Nephron progenitor cell (in vitro differentiated cells): ENCODE measurements around the gene TMEM101.
"Not testable (repeated sequence)": the region's sequence is repeated elsewhere in the genome, so short reads cannot be mapped to it uniquely, and the experiment has no call there.

Experiments
- DNase-seq: peaks from one replicate; pipeline ENCODE4 v3.0.0; 2021
- H3K27ac Mint-ChIP-seq: 2 replicates; pipeline ENCODE4 v1.8.0; 2021; ENCODE audit warnings: mild to moderate bottlenecking, moderate library complexity, mixed read lengths
- H3K27me3 Mint-ChIP-seq: 2 replicates; pipeline ENCODE4 v1.8.0; 2021; ENCODE audit warnings: mild to moderate bottlenecking, low read depth, mixed read lengths; ENCODE audit not compliant: poor library complexity
- H3K36me3 Mint-ChIP-seq: 2 replicates; pipeline ENCODE4 v1.8.0; 2021; ENCODE audit warnings: low read depth, mixed read lengths
- H3K4me1 Mint-ChIP-seq: 2 replicates; pipeline ENCODE4 v1.8.0; 2021; ENCODE audit warnings: mixed read lengths
- H3K4me3 Mint-ChIP-seq: 2 replicates; pipeline ENCODE4 v1.8.0; 2021; ENCODE audit warnings: mild to moderate bottlenecking, moderate library complexity, mixed read lengths
- H3K9me3 Mint-ChIP-seq: 2 replicates; pipeline ENCODE4 v1.8.0; 2021; ENCODE audit warnings: mild to moderate bottlenecking, moderate library complexity, mixed read lengths
- CTCF ChIP-seq: fragments of 200-600 bp; sonication (generic); IDR thresholded peaks from 2 replicates; pipeline ENCODE4 v1.5.0; 2021; ENCODE audit warnings: antibody characterized with exemption

The TMEM101 gene

GRCh38 chr17:43966276-43966675 lies 48.5 kb downstream of the TMEM101 start:
- H3K4me1 Mint-ChIP-seq, result peaks cover 9% of the 10 kb centered on the region

GRCh38 chr17:43962479-43962878 lies 52.3 kb downstream of the TMEM101 start:
- TF ChIP-seq CTCF, result no peak
- DNase-seq, result no peak
- Mint-ChIP-seq H3K27ac (no peak overlapping the region), H3K36me3 (no peaks in the 10 kb centered on the region), H3K4me3 (no peak overlapping the region), H3K27me3 (peaks cover 37% of the 10 kb centered on the region), H3K4me1 (peaks cover 2% of the 10 kb centered on the region), H3K9me3 (no peaks in the 10 kb centered on the region)

More at GRCh38 chr17:43966276-43966675, 48.5 kb downstream of the TMEM101 start:
- no peaks in the 10 kb centered on the region for H3K36me3 Mint-ChIP-seq
- H3K4me3 Mint-ChIP-seq, result no peak overlapping the region
- no peak for DNase-seq
- no peak for TF ChIP-seq CTCF
- no peaks in the 10 kb centered on the region for H3K9me3 Mint-ChIP-seq
- peaks cover 47% of the 10 kb centered on the region for H3K27me3 Mint-ChIP-seq
- no peak overlapping the region for H3K27ac Mint-ChIP-seq

DNA sequence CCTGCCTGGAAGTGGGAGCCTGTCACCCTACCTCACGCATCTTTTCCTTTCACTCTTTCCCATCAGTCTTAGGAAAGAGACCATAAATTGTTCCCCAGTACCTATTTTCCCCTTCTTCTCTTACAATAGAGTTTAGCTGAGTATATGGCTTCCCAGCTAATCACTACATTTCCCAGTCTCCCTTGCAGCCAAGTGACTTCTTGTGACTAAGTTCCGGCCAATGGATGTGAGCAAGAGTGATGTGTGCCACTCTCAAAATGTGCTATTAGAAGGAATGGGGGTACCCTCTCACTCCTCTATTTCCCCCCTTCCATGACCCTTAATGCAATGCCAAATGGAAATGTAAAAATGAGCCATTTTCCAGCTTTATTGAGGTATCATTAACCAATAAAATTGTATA lies 52.8 kb downstream of the TMEM101 start:
- Mint-ChIP-seq H3K4me1 (no peaks in the 10 kb centered on the region), H3K36me3 (no peaks in the 10 kb centered on the region), H3K4me3 (no peak overlapping the region), H3K27me3 (peaks cover 38% of the 10 kb centered on the region), H3K9me3 (no peaks in the 10 kb centered on the region), H3K27ac (no peak overlapping the region)
- TF ChIP-seq CTCF, result no peak
- DNase-seq, result no peak

DNA sequence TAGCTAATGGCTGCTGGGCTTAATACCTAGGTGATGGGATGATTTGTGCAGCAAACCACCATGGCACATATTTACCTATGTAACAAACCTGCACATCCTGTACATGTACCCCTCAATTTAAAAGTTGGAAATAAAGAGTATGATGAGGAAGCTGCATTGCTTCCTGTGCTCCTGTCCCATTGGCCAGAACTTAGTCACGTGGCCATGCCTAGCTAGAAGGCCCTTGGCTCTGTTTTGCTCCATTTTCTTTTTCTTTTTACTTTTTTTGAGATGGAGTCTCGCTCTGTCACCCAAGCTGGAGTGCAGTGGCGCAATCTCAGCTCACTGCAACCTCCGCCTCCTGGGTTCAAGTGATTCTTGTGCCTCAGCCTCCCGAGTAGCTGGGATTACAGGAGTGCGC lies 53.5 kb downstream of the TMEM101 start:
- H3K9me3 Mint-ChIP-seq, H3K27ac Mint-ChIP-seq, DNase-seq, H3K36me3 Mint-ChIP-seq, H3K4me3 Mint-ChIP-seq, H3K4me1 Mint-ChIP-seq: not testable (repeated sequence)
- peaks cover 39% of the 10 kb centered on the region for H3K27me3 Mint-ChIP-seq
